Uterus (tissue), 2 donors: Measurements from ENCODE around the gene MAGED1.

Experiments used
- CTCF ChIP-seq, 4 experiments: fragments of 200-600 bp in 2 of 4; fragments of 450-650 bp in 2 of 4; sonication (generic) in 2 of 4; IDR thresholded peaks; one replicate each; pipeline ENCODE4 v1.5.1; 2016 to 2019; ENCODE audit warnings: antibody characterized with exemption in 4 of 4, mild to moderate bottlenecking in 2 of 4, moderate library complexity in 1 of 4
- POLR2A ChIP-seq, 2 donors: fragments of 450-650 bp; IDR thresholded peaks; one replicate each; pipeline ENCODE4 v1.6.1; 2016; ENCODE audit warnings: antibody characterized with exemption in 2 of 2, mild to moderate bottlenecking in 1 of 2, moderate library complexity in 1 of 2

GRCh38 chrX:51870354-51870753, 23.1 kb upstream of the MAGED1 start:
- TF ChIP-seq CTCF (IDR thresholded peaks at IDR 0.05) (no peak), POLR2A (IDR thresholded peaks at IDR 0.05) (no peak)
